Hematopoietic multipotent progenitor cell treated with erythropoietin and hydrocortisone succinate and interleukin-3 and kit ligand, for 4 days (in vitro differentiated cells): ENCODE data around the gene CENPX.
A peak's percentile ranks its signal among the peaks of the same experiment; 100 is the strongest.

Source experiments
- DNase-seq: peaks from one replicate; pipeline ENCODE4 v3.0.0-alpha.2; 2015

Gene CENPX

GRCh38 chr17:82021900-82022309 is 773 bp downstream of the CENPX start:
- no peak for DNase-seq

DNA sequence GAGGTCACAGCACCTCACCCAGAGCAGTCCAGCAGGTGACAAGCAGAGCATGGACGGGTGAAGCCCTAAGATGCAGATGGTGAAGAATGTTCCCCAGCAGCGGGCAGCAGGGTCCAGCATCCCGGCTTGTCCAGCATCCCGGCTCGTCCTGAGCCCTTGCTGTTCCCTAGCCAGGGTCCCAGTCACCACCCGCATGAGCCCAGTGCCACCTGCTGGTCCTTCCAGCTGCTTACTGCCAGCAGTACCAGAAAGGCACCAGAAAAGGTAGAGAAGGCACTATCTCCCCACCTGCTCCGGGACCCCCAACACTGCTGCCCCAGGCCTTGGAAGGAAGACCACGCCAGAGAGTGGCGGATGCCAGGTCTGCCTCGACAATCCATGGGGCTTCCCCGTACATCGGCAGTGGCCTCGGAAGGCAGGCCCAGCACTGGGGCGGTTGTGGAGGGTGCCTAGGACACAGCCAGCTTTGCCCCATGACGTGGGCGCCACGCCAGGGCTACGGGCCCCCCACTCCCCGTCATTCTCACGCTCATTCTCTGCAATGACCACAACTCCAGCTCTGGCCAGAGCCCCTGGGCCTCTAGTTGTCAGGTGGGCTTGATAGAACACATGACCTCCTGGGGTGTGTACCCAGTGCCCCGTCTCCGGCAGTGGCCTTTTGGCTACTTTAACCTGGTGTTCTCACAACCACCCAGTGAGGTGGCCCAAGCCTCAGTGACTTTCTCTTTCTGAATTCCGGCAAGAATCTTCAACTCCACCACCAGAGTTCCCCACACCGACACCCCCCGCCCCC is 1.4 kb downstream of the CENPX start:
- peak; percentile 83 for DNase-seq

DNA sequence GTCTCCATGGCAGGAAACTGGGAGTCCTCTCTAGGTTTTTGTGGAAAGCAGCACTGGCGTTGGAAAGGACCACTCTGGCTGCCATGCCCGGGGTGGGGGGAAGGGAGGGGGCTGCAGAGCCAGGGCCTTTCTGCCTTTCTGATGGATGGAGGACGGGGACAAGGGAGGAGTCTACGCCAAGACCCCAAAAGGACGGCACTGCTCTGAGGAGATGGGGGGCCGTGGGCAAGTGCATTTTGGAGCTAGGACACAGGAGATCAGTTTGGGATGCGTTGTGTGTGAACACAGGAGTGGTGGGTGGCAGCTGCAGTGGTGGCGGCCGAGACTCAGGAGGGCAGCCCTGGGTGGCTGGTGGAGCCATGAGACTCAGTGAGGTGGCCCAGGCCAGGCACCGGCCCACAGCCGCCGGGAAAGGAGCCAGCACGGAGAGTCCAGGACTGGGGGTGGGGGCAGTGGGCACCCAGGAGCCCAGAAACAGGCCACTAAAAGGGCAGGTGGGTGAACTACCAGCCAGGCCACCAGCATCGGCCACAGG is 2.0 kb downstream of the CENPX start:
- no peak for DNase-seq

- peak; percentile 84 for DNase-seq
Measured at GRCh38 chr17:82019690-82020571, 2.7 kb downstream of the CENPX start.

DNA sequence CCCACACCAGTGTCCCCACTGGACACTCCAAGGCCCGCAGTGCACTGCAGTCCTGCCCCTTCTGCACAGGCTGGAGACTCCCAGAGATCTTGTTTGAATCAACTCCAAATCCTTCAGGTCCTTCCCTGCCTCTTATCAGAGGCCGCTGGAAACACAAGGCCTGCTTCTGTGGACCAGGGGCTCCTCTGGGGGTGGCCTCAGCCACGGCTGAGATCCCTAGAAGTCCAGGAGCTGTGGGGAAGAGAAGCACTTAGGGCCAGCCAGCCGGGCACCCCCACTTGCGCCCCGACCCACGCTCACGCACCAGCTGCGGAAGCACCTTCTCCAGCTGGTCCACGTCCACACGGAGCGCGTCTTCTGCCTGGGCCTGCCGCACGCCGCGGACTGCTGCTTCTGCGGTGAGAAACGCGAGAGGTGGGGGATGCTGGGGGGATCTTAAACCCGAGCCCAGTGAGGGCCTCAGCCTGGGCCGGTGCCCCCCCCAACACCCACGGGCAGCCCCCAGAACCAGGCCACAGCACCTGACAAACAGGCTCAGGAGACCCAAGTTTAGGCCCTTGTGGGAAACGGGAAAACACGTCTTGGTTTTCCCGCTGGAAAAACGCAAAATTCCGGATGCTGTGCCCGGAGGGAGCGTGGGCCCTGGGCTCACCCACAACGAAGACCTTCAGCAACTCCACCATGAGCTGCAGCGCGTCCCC is 3.5 kb downstream of the CENPX start:
- DNase-seq = no peak

- no peak for DNase-seq
Measured at GRCh38 chr17:82018152-82018988, 4.3 kb downstream of the CENPX start.

DNA sequence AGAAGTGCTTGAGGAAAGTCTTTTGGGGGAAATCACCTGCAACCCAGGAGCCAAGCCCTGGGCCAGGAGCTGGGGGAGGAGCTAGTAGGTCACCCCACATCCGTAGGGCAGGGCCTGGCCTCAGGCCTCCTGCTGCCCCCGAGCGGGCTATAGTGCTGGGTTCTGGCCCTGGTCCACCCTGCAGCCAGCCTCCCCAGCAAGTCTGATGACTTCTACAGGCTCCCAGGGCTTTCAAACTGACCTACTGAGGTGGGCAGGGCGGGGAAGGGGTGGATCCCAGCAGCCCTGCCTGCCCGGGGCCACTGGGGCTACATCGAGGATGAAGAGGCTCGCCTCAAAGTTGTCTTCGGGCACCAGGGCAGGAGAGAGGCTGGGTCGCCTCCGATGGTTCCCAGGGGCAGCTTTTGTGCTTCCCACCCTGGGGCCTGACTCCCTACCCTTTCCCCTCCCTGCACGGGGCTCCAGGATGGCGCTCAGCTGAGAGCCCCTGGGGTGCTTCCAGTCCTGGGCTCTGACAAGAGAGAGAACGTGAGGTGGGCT is 5.0 kb downstream of the CENPX start:
- DNase-seq = no peak

GRCh38 chr17:82016875-82017459 is 5.7 kb downstream of the CENPX start:
- DNase-seq = no peak

DNA sequence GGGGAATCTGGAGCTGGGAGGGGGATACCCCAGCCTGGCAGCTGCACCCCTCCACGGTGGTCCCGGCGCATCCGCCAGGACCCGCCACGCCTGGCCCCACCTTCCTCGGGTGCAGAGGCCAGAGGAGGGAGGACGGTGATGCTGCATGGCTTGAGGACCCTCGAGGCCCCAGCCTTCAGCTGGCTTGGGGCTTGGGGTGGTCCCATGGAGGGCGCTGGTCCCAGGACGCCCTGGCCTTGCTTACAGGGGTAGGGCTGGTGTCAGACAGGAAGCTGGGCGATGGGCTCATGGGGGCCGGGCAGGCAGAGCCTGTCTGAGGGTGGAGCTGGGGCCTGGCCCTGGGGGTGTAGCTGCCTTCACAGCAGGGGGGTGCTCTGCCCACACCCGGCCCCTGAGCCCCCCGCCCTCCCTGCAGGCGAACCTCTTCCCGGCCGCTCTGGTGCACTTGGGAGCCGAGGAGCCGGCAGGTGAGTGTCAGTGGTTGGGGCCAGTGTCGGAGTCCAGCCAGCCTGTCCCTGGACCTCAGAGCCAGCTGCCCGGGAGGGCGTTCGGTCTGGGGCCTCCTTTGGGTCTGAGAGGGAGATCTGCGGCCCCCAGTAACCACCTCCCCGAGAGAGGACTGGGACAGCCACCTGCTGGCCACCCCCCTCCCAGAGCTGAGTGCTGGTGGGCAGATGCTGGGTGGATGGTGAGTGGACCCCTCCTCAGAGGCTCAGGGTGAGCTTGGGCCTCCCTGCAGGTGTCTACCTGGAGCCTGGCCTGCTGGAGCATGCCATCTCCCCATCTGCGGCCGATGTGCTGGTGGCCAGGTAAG is 6.4 kb downstream of the CENPX start:
- no peak for DNase-seq

GRCh38 chr17:82015311-82015971 is 7.2 kb downstream of the CENPX start:
- DNase-seq = no peak

GRCh38 chr17:82014971-82015310 is 7.7 kb downstream of the CENPX start:
- no peak for DNase-seq

- DNase-seq = no peak
Measured at GRCh38 chr17:82014432-82014831, 8.2 kb downstream of the CENPX start.

- DNase-seq = no peak
Measured at GRCh38 chr17:82013772-82014321, 8.8 kb downstream of the CENPX start.

- peak; percentile 38 for DNase-seq
Measured at GRCh38 chr17:82013341-82013740, 9.3 kb downstream of the CENPX start.

- no peak for DNase-seq
Measured at GRCh38 chr17:82012640-82013295, 9.9 kb downstream of the CENPX start.

DNA sequence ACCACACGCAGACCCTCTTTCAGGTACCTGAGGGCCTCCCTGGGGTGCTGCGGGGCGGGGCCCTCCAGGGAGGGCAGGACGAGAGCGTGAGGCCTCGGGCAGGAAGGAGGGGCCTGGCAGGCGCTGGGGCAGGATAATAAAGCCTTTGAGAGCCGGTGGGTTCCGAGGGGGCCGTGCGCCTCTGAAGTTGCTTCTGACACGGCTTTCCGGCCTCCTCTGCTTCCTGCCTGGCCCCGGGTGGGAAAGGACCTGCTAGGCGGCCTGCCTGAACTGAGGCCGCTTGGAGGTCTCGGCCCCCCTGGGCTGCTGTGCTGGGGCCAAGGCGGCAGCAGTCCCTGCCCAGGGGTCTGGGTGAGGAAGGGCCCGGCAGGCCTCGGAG is 10.4 kb downstream of the CENPX start:
- DNase-seq = no peak

- DNase-seq = no peak
Measured at GRCh38 chr17:82011617-82012187, 11.0 kb downstream of the CENPX start.

- DNase-seq = no peak
Measured at GRCh38 chr17:82010575-82011525, 11.8 kb downstream of the CENPX start.
